ENCODE measurements around the gene ATN1.

GRCh38 chr12:6888360-6888759, 39.4 kb upstream of the ATN1 start:
- TF ChIP-seq, protein P1, sequence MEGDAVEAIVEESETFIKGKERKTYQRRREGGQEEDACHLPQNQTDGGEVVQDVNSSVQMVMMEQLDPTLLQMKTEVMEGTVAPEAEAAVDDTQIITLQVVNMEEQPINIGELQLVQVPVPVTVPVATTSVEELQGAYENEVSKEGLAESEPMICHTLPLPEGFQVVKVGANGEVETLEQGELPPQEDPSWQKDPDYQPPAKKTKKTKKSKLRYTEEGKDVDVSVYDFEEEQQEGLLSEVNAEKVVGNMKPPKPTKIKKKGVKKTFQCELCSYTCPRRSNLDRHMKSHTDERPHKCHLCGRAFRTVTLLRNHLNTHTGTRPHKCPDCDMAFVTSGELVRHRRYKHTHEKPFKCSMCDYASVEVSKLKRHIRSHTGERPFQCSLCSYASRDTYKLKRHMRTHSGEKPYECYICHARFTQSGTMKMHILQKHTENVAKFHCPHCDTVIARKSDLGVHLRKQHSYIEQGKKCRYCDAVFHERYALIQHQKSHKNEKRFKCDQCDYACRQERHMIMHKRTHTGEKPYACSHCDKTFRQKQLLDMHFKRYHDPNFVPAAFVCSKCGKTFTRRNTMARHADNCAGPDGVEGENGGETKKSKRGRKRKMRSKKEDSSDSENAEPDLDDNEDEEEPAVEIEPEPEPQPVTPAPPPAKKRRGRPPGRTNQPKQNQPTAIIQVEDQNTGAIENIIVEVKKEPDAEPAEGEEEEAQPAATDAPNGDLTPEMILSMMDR (IDR thresholded peaks at IDR 0.05) = no peak
- TF ChIP-seq POLR2AphosphoS5 (IDR thresholded peaks at IDR 0.05; ENCODE audit: low read depth, low read length) = no peak
- TF ChIP-seq, protein P2, sequence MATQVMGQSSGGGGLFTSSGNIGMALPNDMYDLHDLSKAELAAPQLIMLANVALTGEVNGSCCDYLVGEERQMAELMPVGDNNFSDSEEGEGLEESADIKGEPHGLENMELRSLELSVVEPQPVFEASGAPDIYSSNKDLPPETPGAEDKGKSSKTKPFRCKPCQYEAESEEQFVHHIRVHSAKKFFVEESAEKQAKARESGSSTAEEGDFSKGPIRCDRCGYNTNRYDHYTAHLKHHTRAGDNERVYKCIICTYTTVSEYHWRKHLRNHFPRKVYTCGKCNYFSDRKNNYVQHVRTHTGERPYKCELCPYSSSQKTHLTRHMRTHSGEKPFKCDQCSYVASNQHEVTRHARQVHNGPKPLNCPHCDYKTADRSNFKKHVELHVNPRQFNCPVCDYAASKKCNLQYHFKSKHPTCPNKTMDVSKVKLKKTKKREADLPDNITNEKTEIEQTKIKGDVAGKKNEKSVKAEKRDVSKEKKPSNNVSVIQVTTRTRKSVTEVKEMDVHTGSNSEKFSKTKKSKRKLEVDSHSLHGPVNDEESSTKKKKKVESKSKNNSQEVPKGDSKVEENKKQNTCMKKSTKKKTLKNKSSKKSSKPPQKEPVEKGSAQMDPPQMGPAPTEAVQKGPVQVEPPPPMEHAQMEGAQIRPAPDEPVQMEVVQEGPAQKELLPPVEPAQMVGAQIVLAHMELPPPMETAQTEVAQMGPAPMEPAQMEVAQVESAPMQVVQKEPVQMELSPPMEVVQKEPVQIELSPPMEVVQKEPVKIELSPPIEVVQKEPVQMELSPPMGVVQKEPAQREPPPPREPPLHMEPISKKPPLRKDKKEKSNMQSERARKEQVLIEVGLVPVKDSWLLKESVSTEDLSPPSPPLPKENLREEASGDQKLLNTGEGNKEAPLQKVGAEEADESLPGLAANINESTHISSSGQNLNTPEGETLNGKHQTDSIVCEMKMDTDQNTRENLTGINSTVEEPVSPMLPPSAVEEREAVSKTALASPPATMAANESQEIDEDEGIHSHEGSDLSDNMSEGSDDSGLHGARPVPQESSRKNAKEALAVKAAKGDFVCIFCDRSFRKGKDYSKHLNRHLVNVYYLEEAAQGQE (IDR thresholded peaks at IDR 0.05; ENCODE audit: insufficient read depth in 1 of 2, low read depth in 2 of 2, low read length in 1 of 2) = no peak

All from Panc1 (cell line).